ENCODE results near the gene THBS2. TPM values are rescaled to one million over a fixed set of nuclear protein-coding genes. Genes with fewer than 3 reads are reported as not detected.

Gene THBS2
- total and polyA plus RNA-seq, 2 of the 8 experiments (the other 6 are each of a cell fraction or from before 2014, with no cell fraction given), result 11.0 to 22.5 TPM

- no peaks in the 10 kb centered on the region for H3K79me1 ChIP-seq (ENCODE audit: low read depth, low read length)
- H2BK20ac ChIP-seq (ENCODE audit: low read length), result no peak overlapping the region
- ChIA-PET POLR2A (ENCODE audit: partially characterized antibody) (interaction anchor here (1.3 kb wide), 1 partner anchor 9 kb away, joined by 4 read pairs; no protein-coding TSS in a partner anchor), CTCF (ENCODE audit: partially characterized antibody) (interaction anchor here (0.6 to 0.7 kb wide), 2 partner anchors 348 to 366 kb away, joined by 3 to 4 read pairs; no protein-coding TSS in a partner anchor)
- H3K36me3 ChIP-seq (ENCODE audit: control insufficient read depth in 2 of 4, insufficient read depth in 4 of 4, low read length in 3 of 4), result peaks cover 0 to 17% (median 15%) of the 10 kb centered on the region in 4 experiments; a peak in 6 of 8 replicates
- H3K79me2 ChIP-seq (ENCODE audit: control insufficient read depth in 1 of 2, insufficient read depth in 2 of 2, low read length in 2 of 2), result no peaks in the 10 kb centered on the region
- H3K4me3 ChIP-seq (ENCODE audit: extremely low read depth in 1 of 4, insufficient read depth in 2 of 4, low read depth in 3 of 4, low read length in 4 of 4), result no peak overlapping the region
- no peak overlapping the region for H2BK12ac ChIP-seq (ENCODE audit: low read depth, low read length)
- H2BK5ac ChIP-seq (ENCODE audit: low read depth, low read length), result no peak overlapping the region
- no peak overlapping the region for H3K9ac ChIP-seq (replicated peaks in 1 of 4; ENCODE audit: extremely low read depth in 1 of 4, low read depth in 3 of 4, low read length in 3 of 4)
- H3K27ac ChIP-seq (ENCODE audit: low read depth, low read length), result no peak overlapping the region
- no peaks in the 10 kb centered on the region for H3K4me1 ChIP-seq (replicated peaks in 1 of 4; ENCODE audit: control insufficient read depth in 3 of 4, insufficient read depth in 4 of 4, low read length in 3 of 4)
- no peak overlapping the region for H2AFZ ChIP-seq (ENCODE audit: low read length)
- H4K91ac ChIP-seq (replicated peaks; ENCODE audit: insufficient read length, low read length), result no peak overlapping the region
- H3K4ac ChIP-seq (replicated peaks; ENCODE audit: insufficient read length, low read depth, low read length), result no peak overlapping the region
- DNase-seq (ENCODE audit: low read depth in 1 of 2, low spot score in 2 of 2) (no peak), FAIRE-seq (no peak)
- no peak overlapping the region for H2AK5ac ChIP-seq (ENCODE audit: low read depth, low read length)
- WGBS, 2 experiments (ENCODE audit: extremely low coverage in 1 of 2, insufficient coverage in 1 of 2, insufficient read length in 1 of 2, insufficient replicate concordance in 2 of 2, low coverage in 1 of 2, low lambda C conversion rate in 2 of 2, missing lambda C conversion rate in 1 of 2), result 100% methylated on average over 1 of the region's 1 CpG; no CpG with 5 or more reads in 1 of the 2 experiments
- H3K56ac ChIP-seq (replicated peaks; ENCODE audit: insufficient read length, low read depth, low read length), result no peak overlapping the region
- no peak overlapping the region for H4K5ac ChIP-seq (ENCODE audit: insufficient read length, low read depth, low read length)
- no peak overlapping the region for H2BK15ac ChIP-seq (ENCODE audit: low read length)
- no peaks in the 10 kb centered on the region; the same call in 1 of the 2 replicates for H3K23me2 ChIP-seq (ENCODE audit: low read depth, low read length)
- no peak overlapping the region for H3K23ac ChIP-seq (ENCODE audit: insufficient read length)
- no peak overlapping the region for H3K14ac ChIP-seq (ENCODE audit: insufficient read length)
- H2BK120ac ChIP-seq (replicated peaks; ENCODE audit: low read depth, low read length), result no peak overlapping the region
- H3K9me3 ChIP-seq (ENCODE audit: insufficient read depth in 2 of 2, low read depth in 1 of 2, low read length in 1 of 2), result peaks cover 0 to 7% of the 10 kb centered on the region in 2 experiments; a peak in 2 of 4 replicates
- H4K8ac ChIP-seq (ENCODE audit: extremely low read depth, insufficient read depth, low read length), result no peak overlapping the region
- H3K4me2 ChIP-seq (ENCODE audit: insufficient read depth in 1 of 2, low read depth in 2 of 2, low read length in 2 of 2), result no peak overlapping the region
- no peak overlapping the region for H3K18ac ChIP-seq (ENCODE audit: extremely low read depth, low read length)
- no peaks in the 10 kb centered on the region for H3K27me3 ChIP-seq (replicated peaks in 1 of 4; ENCODE audit: control insufficient read depth in 3 of 4, extremely low read depth in 1 of 4, insufficient read depth in 3 of 4, low read length in 3 of 4)
- H4K20me1 ChIP-seq (replicated peaks in 1 of 2; ENCODE audit: control insufficient read depth in 1 of 2, insufficient read depth in 2 of 2, low read length in 2 of 2), result peaks cover 0 to 10% of the 10 kb centered on the region in 2 experiments
- no peak for TF ChIP-seq EGR1 (IDR thresholded peaks at IDR 0.05; ENCODE audit: borderline replicate concordance, low read depth, low read length)
- TF ChIP-seq MAX (IDR thresholded peaks at IDR 0.05), result no peak
- no peak for TF ChIP-seq ZNF274 (IDR thresholded peaks at IDR 0.05; ENCODE audit: borderline replicate concordance, extremely low read depth, low read length)
- no peak for TF ChIP-seq ATF2 (IDR thresholded peaks at IDR 0.05; ENCODE audit: low read length)
Observed at GRCh38 chr6:169243661-169244060, 10.0 kb downstream of the THBS2 start.

Data from H1 (cell line).